GM21447 (cell line): ENCODE measurements around the gene CXCL1.
"Not testable (repeated sequence)": the region's sequence is repeated elsewhere in the genome, so short reads cannot be mapped to it uniquely, and the experiment has no call there.

Experiments used
- ATAC-seq: cut with Tn5 transposase; IDR thresholded peaks from one replicate; pipeline ENCODE4 v1.9.1; 2021; ENCODE audit not compliant: unreplicated experiment

CXCL1 gene

DNA sequence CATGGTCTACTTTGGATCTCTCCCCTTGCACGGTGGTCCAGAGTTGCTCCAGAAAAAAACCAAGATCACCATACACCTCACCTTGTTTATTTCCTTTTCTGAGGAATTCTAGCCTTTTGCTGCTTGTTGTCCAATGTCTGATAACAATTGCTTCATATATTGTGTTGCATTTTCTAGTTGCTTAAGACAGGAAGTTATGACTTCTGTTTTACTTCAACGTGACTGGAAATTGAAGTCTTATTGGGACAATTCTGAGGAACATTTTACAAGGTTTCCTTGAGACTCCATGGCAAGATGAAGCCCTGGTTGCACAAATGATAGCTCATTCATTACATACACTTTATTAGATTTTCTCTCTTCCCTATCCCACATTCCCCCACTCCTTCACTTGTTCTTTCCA lies 5.2 kb downstream of the CXCL1 start:
- no peak for ATAC-seq

DNA sequence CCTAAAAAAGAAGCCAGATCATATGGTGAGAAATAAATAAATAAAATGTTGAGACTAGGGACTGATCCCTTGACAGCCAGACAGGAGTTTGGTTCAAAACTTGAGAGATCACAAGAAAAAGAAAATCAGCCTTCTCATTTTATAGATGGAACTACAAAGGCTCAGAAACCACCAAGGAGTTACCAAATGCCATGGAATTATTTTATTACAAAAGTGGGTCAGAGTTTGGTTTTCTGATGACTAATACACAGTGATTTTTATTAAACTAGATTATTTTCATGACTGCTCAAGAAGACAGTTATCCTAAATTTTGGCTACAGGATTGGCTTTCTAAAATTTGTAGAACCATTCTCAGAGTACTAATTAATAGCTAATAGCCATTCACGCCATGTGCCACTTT lies 6.2 kb downstream of the CXCL1 start:
- no peak for ATAC-seq

DNA sequence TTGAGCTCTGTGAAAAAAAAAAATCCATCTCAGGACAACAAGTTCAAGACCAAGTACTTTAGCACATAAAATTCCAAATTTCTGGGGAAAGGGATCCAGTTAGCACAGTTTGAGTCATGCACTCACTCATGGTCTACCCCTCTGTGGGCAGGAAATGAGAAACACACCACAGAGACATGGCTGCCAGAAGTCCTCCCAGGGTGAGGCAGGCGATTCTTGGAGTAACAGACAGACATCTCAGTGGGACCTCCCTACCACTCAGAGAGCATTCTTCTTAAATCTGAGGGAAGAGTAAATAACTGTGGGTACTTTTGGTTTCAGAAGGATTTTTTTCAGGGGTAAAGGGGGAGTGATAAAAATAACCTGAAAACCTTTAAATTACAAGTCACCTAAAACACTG lies 14.1 kb downstream of the CXCL1 start:
- no peak for ATAC-seq

DNA sequence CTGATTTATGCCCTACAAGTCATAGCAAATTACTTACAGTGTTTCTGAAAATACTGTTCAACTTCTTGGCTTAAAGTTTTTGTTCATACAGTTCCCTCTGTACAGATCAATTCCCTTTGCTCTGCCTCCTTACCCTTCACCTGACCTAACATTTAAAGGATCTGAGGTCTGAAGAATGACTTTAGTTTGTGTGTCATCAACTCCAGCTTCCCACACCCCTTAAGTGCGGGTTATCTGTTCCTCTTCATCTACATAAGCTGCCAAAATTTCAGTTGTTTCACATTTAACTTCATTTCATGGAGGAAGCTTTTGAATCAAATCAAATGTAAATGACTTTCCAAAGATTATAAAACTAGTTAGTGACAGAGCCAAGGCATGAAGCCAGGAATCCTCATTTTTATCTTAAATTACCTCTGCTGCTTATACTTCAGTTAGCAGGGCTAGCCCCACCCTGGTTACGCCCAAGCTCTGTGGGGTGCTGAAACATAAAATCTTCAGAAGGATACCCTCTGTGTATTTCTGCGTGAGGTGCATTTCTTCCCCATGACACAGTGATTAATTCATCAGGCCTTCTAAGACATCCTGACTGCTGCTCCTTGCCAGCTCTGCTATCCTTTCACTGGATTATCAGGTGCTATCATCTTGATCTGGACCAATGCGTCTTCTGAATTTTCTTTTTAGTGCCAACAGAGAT lies 16.5 kb downstream of the CXCL1 start:
- ATAC-seq: no peak

DNA sequence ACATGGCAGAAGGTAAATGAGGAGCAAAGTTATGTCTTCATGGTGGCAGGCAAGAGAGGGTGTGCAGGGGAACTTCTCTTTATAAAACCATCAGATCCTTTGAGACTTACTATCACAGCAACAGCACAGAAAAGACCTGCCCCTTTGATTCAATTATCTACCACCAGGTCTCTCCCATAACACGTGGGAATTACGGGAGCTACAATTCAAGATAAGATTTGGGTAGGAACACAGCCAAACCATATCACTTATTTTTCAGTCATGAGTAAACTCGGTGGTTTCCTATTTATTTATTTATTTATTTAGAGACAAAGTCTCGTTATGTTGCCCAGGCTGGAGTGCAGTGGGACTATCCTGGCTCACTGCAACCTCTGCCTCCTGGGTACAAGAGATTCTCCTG lies 22.1 kb downstream of the CXCL1 start:
- ATAC-seq: no peak

DNA sequence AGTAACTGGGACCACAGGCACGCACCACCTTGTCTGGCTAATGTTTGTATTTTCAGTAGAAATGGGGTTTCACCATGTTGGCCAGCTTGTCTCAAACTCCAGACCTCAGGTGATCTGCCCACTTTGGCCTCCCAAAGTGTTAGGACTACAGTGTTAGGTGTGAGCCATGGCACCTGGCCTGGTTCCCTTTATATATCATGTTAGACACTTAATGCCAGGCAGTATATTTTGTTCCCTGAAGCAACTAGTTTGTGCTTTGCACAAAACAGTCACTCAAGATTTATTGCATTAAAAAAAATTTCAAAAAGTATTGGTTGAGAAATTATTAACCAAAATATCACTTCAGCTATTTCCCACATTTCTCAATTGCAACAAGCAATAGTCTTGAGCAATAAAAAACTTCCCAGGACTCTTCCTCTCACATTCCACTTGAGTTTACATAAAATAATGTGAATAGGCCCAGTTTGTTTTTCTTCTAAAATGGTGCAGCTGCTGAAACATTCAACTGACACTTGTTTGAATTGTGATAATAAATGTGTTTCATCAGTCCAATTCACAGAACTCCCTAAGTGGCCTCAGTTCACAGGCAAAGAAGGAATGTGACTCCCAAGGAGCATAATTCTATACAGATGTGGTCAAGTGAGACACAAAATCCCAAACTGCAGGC lies 22.7 kb downstream of the CXCL1 start:
- no peak for ATAC-seq

DNA sequence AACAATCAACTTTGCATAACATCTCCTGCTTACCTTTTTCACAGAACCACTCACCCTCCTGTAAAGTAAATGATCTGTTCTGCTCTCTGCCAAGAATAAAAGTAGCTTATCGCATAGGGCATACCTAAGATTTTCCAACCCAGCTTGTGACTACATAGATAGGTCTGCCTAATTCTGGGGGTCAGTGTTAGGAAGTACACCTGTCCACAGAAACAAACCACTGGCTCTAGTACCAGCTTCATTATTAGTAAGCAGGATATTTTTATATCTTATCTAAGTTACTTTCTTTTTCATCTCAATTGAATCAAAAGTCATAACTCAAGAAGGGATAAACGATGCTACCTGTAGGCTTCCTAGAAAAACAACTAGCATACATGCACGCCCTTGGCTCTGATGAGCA lies 23.8 kb downstream of the CXCL1 start:
- ATAC-seq: no peak

DNA sequence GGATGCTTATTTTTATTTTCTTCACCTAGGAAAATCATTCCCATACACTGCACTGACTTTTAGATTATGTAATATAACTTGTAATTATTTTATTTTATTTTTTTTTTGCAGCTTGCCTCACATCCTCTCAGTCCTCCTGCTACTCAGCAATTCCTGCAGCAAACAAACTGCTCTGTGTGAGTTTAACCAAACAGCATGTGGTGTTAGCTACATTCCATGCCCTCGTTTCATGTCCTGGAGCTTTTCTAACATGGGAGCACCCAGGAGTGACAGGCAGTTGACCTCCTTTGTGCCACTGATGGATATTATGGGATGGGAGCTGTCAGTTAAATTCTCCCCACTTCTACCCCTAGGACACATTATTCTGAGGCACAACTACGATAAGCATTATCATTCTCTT lies 24.8 kb downstream of the CXCL1 start:
- no peak for ATAC-seq

DNA sequence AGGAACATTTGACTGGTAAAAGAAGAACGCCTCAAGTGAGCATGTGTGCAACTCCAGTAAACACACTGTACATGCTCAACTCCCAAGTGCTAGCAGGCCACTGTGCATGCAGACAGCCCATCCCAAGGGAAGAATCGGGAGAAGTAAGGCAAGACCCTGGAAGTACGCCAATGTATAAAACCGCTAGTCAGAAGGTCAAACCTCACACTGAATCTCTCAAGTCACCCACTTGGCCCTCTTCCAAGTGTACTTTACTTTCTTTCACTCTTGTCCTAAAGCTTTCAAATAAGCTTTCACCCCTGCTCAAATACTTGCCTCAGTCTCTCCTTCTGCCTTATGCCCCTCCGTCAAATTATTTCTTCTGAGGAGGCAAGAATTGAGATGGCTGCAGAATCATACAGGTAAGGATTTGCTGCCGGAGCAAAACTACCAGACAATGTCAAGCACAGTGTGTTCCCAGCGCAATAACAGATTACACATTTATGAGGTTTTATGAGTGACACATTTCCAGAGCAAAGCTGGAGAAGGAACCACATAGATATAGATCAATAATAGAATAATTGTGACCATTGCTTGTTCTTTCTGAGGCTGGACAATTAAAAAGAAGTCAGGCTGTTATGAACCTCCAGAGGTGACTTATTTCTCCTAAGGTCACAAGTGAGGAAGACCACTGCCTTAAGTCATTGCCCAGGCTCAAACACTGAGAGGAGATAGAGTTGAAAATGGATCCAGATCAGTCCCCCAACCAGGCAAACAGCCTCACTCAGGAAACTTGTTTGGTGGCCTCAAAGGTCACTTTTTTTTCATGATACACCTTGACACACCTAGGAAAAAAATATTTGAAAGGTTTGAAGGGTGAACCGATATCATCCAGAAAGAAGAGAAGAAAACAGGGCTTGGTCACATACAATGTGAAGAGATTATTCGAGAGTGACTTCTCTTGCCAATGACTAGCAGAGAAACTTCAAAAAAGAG lies 26.3 kb downstream of the CXCL1 start:
- ATAC-seq: no peak

DNA sequence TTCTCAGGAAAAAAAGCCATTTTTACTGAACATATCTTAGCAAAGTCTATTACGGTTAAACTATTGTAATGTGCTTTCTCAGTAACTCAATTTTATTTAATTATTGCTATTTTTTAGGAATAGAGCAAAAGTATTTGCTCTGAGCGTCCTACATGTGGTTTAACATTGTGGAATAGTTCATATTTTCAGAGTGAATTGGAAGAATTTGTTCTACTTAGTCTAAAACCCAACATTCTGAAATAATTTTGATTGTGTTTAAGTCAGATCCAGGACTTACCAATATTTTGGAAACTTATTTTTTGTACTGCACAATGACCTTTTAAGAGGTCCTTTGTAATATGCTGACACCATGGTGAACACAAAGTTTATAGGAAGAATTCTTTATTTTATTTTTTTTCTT lies 27.2 kb downstream of the CXCL1 start:
- no peak for ATAC-seq

DNA sequence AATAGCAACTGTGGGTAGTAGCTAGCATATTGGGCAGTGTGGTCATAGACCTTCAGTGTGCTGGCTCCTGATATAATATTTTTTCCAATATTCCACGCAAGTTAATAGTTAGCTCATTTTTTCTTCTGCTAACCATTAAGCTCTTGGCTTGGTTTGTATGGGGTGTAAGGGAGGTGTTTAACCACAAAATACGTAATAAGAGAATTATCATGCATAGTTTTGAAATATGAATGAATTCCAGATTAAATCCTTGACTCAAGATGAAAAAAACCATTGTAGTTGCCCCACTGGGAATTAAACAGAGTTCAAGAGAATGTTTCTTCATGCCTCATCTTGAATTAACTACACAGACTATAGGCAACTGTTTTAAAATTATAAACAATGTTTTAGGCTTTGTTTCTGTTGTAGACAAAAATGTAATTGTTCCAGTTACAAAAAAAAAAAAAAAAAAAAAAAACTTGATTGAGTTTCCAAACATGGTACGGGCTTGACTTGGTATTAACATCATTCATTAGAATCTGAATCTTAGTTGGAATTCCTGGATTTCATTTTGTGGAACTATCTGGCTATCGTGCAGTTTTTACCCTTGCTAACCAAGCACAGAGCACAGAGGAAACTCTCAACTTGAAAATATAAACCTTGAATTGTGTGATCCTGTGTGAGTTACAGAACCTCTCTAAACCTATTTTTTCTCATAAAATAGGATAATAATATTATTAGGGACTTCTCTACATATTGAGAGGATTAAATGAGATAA lies 28.4 kb downstream of the CXCL1 start:
- ATAC-seq: no peak

DNA sequence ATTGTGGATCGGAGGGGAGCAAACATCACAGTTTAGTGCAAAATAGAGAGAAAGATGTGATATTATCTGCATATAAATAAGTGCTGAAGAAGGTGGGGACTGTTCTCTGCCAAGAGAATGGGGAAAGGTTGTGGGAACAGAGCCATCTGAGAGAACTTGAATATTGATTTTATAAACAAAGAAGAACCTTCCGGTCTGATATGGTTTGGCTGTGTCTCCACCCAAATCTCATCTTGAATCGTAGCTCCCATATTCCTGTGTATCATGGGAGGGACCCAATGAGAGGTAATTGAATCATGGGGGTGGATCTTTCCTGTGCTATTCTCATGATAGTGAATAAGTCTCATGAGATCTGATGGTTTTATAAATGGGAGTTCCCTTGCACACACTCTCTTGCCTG lies 30.1 kb downstream of the CXCL1 start:
- ATAC-seq: not testable (repeated sequence)

DNA sequence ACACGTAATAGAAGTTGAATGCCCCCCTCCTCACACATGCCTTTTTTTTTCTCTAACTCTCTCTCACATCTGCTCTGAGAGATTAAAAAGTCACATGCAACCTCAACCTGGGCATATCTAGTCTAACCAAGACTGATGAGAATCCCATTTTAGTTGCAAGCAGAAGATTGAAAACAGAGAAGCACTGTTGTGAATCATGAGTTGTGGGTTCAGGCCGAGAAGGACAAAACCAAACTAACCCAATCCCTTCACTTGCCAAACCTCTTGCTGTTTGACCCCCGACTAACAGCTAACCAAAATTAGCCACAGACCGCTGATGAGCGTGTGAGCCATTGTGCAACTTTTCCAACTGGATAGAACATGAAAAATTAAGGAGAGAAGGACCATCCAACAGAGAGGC lies 31.8 kb downstream of the CXCL1 start:
- ATAC-seq: no peak

DNA sequence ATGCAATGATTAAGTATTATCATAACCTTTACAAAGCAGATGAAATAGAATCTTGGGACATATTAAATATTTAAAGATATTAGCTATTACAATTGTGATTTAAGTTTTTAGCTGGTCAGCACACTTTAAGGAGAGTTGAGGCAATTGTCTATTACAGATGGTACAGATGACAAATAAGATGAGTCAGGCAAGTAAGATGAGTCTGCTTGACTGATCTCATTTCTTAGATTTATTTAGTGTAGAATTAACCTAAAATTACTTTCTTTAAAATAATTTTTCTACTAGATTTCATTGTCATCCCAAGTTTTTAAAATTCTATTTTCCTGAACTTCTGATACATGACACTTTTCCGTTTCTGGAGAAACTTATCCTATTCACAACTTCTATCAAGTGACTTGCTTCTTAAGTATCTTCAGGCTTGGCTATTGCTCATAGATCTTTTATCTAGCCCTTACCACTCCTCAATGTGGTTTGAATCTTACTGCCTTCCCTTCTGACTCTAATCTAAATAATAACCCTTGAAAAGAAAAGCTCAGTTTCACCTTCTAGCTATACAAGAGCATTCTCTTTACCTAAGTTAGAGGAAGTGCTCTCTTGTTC lies 32.9 kb downstream of the CXCL1 start:
- ATAC-seq: no peak

DNA sequence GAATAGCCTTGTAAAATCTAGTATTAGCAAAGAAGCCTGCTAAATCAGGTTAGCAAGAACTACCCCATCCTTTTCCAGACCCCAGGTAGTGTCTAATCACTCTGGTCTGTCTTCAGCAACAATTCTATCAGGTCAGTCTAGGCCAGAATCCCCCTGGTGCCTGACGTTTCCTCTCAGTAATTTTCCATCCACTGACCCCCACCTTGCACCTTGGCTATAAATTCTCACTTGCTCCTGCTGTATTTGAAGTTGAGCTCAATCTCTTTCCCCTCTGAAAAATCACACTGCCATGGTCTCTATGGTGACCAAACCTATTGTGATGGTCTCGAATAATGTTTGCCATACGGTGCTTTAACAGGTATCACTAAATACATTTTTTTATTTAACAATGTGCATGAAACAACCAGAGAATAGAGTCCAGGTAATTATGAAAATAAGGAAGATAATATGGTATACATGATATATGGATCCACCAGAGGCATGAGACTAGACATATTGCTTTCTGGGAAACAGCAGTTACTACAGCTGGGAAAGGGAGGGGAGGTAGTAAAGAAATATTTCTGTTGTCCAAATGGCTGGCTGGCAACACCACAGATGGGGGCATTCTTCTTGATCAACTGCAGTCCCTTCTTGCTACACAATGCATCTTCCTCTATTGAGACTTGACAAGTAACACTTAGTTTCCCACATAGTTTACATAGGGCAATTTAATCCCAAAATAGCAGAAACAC lies 33.8 kb downstream of the CXCL1 start:
- no peak for ATAC-seq

DNA sequence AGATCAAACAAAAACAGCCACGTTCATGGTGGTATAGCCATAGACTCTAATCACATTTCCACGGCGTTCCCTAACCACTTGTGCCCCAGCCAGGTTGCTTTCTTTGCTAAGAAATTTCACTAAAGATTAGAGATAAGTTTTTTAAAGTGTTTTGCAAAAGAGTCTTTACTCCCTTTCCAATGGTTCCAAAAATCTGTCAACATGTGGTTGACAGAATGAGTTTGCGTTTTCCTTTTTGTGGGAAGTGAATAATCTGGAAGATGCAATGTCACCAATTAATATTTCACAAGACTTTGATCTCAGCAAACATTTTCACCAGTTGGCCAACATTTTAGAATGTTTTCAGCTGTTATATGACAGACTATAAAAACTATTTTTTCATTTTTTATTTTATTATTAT lies 35.3 kb downstream of the CXCL1 start:
- ATAC-seq: no peak

DNA sequence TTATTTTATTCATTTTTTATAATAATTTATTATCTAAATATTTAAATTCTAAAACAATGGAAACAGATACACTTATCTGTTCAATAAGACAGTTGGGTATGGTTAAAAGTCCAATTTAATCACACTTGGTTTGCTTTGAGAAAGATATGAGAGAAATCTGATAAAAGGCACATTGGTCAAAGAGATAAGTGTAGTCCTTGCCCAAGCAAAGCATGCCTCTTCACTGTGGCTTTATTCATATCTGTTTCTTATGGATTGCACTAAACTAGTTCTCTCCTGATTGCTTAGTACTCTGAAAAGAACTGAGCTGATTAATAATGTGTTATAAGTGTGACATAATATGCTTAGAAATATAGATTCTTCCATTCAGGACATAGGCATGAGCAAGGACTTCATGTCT lies 39.8 kb downstream of the CXCL1 start:
- ATAC-seq: no peak

DNA sequence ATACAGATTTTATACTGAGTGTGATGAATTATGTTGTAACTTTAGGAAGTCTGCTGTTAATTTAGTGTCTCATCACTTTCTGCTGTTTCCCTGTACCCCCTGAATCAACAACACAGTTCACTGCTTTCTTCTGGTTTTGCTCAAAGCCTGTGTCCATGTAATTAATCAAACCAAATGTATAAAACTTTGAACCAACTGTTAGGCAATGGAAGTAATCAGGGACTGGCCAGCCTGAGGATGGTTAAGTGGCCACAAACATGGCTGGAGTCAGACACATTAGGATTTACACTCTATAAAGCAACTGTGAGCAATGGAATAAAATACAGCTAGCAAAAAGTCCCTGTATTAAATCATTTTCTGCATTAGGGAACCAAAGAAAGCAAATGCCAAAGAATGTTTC lies 42.6 kb downstream of the CXCL1 start:
- ATAC-seq: no peak

DNA sequence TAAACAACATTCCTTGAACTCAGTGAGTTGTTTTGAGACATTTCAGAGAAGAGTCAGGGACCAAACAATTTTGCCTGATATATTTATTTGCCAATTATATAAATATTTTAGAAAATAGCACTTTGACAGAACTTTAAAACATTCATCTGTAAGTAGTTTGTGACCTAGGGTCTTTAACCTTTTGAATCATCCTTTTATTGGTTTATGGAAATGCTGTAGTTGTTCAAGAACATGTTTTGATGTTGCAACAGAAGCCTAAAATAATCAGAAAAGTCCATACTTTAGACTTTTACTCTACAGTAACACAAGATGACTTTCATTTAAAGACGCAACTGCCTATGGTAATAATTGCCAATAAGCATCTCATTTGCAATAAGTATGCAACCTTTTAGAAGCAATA lies 43.0 kb downstream of the CXCL1 start:
- ATAC-seq: no peak

DNA sequence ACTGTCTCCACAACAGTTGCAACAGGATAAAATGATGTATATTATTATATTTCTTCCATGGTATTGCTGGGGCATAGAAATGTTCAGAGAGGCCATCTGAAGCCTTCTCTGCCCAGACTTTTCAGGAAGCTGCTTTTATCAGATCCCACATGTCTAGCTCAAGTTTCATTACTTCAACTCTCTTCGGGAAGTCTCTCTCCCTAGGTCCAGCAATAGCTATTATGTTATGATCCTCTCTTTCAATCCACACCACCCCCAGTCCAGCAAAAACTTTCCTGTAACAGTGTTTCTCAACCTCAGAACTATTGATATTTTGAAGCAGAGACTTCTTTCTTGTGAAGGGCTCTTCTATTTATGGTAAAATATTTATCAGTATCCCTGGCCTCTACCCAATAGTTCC lies 44.9 kb downstream of the CXCL1 start:
- no peak for ATAC-seq
